Amygdala (tissue), 56 donors: ENCODE measurements around the gene HACD2.
A peak's percentile ranks its signal among the peaks of the same experiment; 100 is the strongest.

ENCODE experiments used
- DNase-seq, 56 donors: peaks; one replicate each; lab custom pipeline; 2025; lab: John Stamatoyannopoulos, UW

HACD2 gene

DNA sequence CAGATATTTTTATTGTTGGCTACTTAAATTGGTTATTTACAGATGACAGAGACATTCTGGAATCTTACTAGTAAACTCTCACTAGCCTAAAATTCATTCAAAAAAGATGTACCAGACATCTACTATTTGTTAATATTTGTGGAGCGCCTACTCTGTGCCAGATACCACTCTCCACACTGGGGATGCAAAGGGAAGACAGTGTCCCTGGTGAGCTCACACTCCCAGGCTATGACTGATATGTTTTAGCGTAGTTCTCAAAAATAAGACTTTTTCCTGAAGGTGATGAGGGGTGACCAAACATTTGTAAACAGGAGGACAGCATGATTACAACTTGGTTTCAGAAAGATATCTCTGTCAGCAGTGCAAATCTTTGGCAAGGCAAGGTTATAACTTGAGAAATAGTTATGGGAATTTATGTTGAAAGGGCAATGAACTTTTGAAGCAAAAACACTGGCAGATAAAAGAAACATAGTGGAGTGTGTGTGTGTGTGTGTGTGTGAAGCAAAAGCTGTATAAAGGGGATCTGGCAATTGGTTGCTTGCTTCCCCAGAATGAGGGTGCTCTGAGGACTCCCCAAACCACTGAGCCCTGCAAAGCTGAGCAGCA lies 51.2 kb downstream of the HACD2 start:
- DNase-seq: no peak

DNA sequence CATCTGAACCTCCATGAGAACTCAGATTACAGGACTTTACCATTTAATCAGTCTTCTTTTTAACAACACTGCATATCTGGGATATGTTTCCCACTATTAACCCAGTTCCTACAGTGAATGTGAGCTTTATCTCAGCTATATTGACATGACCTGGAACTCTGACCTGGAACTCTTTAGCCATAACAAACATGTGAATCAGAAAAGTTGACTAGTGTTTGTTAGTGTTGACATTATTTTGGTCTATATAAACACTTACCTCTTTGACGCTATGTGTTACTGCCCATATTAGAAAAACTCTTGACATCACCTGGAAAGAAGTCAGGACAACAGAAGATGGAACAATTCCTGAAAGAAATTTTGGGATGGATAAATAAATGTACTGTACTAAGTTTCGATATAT lies 56.7 kb downstream of the HACD2 start:
- DNase-seq: no peak

DNA sequence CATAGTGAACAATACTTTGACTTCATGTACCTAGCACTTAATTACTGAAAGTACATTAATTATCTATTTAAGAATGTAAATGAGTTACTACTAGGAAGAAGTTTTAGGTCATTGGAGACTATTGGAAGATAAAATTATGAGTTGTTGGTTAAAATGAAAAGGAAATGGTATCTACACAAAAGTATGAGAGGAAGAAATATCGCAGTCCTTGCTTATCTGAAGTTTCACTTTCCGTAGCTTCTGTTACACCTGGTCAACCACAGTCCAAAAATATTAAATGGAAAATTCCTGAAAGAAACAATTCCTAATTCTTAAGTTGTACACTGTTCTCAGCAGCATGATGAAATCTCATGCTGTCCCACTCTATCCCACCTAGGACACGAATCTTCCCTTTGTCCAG lies 57.8 kb downstream of the HACD2 start:
- DNase-seq: no peak

DNA sequence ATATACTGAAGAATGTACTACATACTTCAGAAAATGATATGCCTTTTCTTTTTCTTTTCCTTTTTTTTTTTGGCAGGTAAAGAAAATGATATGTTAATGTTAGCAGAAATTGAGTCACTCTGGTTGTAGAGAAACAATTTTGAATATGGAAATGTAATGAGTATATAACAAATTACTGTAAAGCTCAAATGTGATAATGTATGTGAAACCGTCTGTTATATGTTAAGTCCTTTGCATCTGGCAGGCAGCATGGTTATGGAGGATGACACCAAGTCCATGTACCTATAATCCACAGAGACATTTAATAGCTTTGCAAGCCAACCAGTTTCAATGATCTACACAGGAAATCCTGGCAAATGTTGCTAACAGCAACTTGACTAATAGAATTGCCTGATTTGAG lies 58.4 kb downstream of the HACD2 start:
- no peak for DNase-seq

DNA sequence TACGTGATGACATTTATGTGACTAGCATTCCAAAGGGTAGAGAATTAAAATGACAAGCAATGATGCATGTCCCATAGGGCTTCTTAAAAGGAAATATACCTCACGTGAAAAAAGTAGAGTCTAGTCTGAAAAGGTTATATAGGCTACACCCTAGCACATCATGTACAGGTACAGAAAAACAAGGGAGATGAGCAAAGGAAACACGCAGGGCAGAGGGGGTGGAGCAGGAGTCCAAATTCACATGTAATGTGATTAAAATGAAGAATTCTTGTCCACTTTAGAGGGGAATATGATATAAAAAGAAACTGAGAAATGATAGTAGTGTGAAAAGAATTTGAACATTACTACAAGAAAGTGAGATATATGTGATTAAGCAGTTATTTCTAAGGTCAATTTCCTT lies 59.4 kb downstream of the HACD2 start:
- no peak for DNase-seq

DNA sequence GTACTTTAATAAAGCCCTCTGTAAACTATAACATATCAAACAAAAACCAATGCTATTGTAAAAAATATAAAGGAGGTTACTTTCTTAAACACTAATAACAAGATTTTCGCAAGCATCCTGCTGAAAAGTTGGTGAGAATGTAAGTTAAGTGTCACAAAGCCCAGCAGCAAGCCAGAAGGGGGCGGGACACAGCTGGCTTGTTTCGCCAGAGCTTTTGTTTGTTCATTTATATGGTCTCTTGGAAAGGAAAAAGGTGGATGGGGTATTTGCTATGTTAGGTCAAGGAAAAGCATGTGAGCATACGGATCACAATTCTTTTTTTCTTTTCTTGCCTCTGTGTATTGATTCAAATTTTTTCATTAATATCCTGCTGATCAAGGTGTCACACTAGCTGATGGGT lies 59.9 kb downstream of the HACD2 start:
- no peak for DNase-seq

DNA sequence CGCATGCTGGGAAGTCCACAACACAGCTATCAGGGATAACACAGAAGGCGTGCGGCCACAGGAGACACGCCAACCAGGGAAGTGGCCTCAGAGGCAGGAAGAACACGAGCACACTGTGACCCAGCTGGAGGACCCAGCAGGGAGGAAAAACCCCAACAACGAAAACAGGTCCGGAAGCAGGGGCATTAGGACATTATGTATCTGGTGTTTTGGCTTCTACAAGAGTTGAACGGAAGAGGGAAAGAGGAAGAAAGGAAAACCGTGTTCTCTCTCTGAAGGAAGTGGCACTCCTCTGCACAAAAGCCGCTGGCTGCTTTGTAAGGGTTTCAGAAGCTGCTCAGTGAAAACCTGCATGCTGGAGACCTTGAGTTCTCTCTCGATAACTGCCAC lies 61.8 kb downstream of the HACD2 start:
- peak in 2 of 56 donors; percentile 3 to 4 for DNase-seq

DNA sequence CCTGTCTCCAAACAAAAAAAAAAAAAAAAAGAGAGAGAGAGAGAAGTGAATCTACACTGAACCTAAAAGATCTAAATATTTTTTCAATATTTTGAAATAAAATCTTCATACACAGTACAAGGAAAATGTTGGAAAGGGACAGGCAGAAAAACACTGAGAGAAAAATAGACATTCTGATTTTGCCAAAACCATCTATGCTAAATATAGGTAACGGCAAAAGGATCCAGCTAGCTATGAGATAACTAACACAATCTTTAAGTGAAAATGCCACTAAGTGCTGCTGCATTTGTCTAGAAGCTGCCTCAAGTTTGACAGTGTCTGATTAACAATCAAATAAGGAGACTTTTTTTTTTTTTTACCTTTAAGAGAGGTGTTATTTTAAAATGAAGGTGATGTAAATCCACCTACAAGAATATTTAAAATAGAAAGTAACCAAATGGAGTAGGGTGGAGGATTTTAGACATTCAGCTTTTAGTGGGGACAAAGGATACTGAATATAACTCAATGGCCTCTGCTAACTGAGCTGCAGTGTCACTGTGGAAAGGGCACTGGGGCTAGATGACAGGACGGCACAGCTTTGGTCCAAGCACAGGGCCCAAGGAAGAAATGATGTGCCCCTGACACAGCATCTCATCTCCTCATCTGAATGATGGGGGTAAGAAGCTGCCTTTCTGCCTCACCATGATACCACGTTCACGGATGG lies 62.4 kb downstream of the HACD2 start:
- DNase-seq: no peak

DNA sequence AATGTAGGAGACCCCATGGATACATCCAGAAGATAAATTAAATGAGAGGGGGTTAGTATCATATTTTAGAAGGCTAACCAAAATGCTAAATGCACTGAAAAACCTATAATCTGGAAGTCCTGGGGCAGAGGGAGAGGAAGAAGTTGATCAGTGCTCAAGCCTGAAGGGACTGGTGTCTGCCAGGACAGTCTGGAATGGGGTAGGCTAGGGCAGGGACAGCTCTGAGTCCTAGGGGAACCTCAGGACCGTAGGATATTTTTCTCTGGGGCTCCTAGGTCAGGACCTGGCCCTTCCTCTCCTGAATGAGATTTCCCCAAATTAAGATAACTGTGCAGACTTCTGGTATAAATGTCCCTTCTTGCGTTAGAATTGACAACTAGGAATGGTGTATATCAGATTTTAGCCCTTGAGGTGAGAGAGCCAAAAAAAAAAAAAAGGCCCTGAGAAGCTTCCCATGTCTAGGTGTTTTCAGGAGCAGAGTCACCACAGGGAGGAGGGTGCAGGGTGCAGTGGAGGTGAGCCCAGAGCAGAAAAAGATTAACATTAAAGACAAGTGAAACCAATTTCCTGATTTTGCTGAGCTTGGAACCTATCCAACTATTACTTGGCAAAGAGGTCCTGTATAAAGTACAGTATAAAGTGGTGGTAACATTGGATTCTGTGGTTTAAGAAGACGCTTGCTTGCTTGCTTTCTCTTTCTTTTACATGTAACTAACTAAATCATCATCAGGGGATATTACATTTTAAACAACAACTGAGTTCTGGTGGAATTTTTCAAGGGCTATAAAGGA lies 63.5 kb downstream of the HACD2 start:
- DNase-seq: no peak

DNA sequence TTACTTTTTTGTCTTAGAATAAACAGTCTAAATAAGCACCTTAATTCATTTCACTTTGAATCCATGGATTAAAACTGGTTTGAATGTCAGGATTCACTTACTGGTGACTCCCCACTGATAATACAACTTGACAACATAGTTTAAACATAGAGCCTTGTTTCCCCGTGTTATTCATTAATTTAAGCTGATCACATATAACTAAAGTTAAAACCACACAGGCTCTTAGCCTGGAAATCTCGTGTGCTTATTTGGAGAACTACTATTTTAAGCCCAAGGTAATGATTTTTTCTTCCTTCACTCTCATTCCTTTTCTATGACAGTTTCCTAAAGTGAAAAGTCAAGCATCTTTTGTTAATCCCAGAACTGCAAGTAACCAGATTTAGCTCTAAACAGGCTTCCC lies 64.2 kb downstream of the HACD2 start:
- no peak for DNase-seq

DNA sequence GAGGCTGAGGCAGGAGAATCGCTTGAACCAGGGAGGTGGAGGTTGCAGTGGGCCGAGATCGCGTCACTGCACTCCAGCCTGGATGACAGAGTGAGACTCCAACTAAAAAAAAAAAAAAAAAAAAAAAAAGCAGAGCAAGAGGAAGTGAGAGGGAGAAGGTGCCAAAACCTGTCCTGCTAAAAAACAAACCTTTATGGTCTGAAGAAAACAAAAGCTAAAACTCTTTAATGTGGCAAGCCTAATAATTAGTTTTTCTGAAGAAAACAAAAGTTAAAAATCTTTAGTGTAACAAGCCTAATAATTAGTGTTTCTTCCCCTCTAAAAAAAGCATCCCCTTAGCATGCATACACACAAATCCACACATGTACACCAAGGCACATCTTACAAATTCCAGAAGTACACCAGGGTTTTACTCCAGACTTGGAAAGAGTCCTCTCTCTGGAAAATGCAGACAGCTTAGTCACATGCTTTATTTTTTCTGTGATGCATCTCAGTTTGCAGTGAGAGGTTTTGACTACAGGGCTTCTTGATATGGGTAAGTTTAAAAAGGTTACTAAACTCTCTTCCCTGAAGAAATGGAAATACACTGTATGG lies 65.9 kb downstream of the HACD2 start:
- no peak for DNase-seq

DNA sequence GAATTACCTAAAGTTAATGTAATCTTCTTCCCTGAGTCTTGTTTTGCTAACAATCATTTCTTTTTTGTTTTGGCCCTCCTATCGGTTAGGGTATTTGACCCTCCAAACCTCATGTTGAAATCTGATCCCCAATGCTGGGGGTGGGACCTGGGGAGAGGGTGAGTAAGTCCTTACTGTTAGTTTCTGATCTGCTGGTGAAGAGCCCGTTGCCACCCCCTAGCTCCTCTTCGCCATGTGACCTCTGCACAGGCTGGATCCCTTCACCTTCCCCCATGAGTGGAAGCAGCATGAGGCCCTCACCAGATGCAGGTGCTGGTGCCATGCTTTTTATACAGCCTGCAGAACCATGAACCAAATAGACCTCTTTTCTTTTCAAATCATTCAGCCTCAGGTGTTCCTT lies 73.1 kb downstream of the HACD2 start:
- DNase-seq: no peak

DNA sequence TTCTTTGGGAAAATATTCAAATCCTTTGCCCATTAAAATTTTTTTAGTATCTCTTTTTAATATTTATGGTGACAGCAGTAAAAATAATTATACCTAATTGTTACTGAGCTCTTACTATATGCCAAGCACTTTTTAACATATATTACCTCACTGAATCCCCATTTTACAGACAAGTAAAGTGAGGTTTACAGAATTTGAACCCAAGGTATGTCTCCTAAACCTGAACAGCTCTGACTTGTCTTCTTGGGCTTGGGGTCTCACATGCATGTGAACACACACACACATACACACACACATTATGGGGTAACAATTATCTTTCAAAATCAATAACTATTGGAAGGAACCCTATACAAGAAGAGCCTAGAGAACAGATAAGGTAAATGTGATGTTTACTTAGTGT lies 73.8 kb downstream of the HACD2 start:
- no peak for DNase-seq

DNA sequence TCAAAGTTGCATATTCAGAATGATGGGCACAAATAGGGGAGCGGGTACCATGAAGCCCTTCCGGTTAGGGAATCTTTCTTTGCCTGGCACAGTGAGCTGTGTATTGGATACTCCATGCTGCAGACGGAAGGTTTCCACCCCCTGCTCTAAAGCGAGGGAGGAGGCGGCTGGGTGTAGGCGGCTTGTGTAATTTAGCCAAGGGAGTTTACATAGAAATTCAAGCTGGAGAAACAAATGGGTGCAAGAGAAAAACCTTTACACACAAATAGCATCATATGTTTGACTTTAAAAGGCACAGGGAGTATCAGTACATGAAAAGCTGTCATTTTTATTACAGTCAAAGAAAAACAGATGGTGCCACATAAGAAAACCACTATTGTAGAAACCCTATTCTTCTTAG lies 76.7 kb downstream of the HACD2 start:
- DNase-seq: peak in 7 of 56 donors; percentile 5 to 40 (median 7)

DNA sequence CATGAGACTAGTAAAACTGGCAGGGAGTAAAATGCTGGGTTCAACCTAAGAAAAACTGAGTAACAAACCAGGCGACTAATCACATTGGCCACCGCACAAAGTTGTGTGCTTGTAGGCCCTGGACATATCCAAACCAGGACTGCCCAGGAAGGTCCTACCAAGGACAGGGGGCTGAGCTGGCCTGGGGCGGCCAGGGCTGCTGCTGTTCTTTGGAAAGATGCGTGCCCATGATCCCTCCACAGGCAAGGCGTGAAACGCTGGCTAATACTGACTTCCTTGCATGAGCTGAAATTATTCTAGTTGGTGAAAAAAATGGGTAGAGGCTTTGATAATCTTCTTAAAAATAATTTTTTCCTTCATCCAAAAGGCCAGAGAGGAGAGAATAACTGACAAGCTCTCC lies 79.0 kb downstream of the HACD2 start:
- DNase-seq: no peak

DNA sequence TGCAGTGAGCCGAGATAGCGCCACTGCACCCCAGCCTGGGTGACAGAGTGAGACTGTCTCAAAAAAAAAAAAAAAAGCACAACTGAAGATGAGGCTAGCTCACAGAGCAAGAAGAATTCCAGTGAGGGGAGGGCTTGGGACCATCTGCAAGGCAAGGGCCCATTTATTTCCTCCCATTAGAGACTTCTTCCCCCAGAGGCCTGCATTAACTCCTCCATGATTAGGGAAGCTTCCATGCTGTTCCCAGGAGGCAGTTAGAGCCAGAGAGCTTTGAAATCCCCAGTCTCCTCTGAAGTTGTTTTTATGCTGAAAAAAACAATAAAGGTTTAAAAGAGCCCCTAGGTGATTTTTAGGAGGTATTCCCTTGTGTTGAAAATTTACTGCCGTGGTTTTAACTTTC lies 81.7 kb downstream of the HACD2 start:
- no peak for DNase-seq

DNA sequence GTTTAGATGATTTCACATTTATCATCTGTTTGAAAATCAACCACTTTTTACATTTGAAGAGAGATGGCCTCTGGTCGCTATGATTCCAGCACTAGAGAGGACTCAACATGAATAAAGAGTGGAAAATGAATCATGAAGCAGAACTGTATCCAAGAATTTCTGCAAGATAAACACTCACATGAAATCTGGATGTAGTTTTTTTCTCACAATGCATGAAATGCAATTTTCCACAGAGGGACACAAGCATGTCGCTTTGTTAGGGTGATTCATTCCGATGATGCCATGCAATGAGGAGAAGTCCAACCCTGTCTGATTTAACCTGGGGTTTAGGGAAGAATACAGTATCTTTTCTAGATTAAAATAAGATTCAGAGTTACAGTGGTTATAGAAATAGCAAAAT lies 85.5 kb downstream of the HACD2 start:
- DNase-seq: no peak

DNA sequence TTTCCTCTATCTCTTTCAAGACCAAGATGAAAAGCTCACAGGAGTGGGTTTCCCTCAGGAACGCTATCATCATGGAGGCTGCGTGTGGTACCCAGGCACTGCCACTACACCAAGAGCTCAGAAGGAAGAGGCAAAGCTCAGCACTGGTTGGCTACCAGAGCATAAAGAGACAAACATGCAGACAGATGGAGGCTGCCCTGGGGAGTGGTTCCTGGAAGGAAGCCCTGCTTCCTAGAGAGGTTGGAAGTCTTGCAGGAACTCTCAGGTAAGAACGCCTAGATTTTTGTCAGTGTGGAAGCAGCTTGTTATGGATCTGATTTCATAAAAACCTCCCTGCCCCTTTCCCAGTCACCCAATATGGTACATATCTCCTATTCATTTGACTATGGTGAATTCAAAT lies 86.1 kb downstream of the HACD2 start:
- no peak for DNase-seq

DNA sequence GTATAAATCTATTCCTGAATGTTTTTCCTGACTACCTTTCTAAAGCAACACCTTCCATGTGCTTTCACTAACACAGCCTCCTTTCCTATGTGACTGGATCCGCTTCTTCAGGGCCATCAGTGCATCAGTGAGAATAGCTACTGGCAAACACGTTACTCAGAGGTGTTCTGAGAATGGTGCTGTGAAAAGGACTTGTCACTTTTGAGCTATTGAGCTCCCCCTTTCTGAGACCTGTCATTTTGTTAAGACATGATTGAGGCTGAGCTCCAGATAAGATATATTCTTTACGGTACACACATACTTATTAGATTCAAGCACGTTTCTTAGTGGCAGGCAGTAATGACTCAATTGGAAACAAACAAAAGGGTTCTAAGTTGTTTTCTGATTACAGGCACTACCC lies 90.9 kb downstream of the HACD2 start:
- DNase-seq: no peak

DNA sequence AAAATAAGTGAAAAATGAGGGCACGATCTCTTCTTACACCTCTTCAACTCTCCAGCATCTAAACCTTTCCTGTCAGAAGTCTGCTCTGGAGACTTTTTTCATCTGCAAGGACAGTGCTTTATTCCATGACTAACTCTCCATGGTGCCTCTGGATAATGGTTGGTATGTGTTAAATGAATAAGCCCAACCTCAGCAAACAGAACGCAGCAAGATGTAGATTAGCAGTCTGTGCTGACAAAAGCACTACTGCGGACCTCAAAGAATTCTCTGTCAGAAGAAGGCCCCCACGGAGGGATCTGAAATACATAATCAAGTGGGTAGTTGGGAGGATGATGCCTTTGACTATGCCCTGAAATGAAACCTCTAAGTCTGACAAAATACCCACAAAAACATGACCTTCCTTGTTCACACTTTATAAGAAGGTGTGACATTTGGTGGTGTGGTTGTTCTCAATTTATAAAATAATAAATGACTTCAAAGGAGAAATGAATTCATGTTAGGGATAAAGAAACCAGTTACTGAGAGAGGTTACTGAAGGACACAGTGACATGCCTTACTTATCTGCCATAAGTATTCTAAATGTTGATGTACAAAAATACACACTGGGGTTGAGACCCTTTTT lies 92.8 kb downstream of the HACD2 start:
- no peak for DNase-seq

DNA sequence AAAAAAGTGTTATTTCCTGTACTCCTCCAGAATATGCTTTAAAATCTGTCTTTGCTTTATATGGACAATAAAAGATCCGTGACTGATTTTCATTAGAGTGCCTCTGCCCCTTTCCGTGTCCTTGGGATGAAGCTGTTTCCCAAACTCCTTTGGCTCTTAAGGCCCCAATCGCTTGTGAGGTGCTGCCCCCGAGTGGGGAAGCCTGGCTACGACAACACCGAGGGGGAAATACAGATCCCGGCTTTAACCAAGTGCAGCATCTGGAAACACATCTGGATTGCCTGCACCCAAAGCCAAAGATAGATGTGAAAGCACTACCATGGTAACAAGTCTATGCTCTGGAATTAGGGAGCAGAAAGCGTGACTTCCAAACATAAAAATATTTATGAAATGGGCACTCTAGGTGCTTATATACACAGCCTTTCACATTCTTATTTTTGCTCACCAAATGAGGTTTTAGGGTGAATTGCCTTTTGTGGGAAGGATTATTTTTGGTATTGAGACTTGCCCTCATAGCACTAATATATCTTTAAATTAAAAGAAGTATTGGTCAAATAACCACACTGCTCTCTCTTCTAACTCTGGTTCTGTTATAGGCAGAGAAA lies 95.4 kb downstream of the HACD2 start:
- DNase-seq: peak in 45 of 56 donors; percentile 5 to 84 (median 41)
